OCI-LY7 (cell line): ENCODE data around the gene DCP1B.

Source experiments
- CTCF ChIP-seq: fragments of 200-600 bp; sonication (generic); conservative IDR thresholded peaks from 2 replicates; pipeline ENCODE4 v1.5.1; 2014; ENCODE audit warnings: mild to moderate bottlenecking, antibody characterized with exemption, low read length, moderate library complexity, mixed read lengths
- EZH2phosphoT487 ChIP-seq: fragments of 200-600 bp; sonication (generic); IDR thresholded peaks from 2 replicates; pipeline ENCODE4 v1.6.1; 2018; ENCODE audit warnings: low read depth, borderline replicate concordance, mild to moderate bottlenecking, mixed run types, antibody characterized with exemption, low read length, moderate library complexity, mixed read lengths

- TF ChIP-seq CTCF (no peak), EZH2phosphoT487 (no peak)
Observed at GRCh38 chr12:1919763-1920162, 84.5 kb downstream of the DCP1B start.
